ENCODE results near the gene MAGI1. TPM values are rescaled to one million over a fixed set of nuclear protein-coding genes. Genes with fewer than 3 reads are reported as not detected.

MAGI1 gene
- polyA plus RNA-seq, 3 donors, result not detected

- WGBS (ENCODE audit: insufficient coverage), result 64% methylated on average over 2 of the region's 4 CpGs
- TF ChIP-seq CTCF (IDR thresholded peaks at IDR 0.05), result no peak
- Histone ChIP-seq H3K4me2 (replicated peaks; ENCODE audit: extremely low read depth, low read length, poor library complexity, severe bottlenecking) (no peak overlapping the region), H4K20me1 (ENCODE audit: insufficient read depth, low read length) (no peaks in the 10 kb centered on the region), H3K36me3 (replicated peaks in 1 of 2; ENCODE audit: control insufficient read depth in 1 of 2, insufficient read depth in 2 of 2, low read length in 2 of 2) (no peaks in the 10 kb centered on the region), H3K4me3 (replicated peaks in 1 of 3; ENCODE audit: low read depth in 2 of 3, low read length in 3 of 3) (no peak overlapping the region), H3K27me3 (ENCODE audit: control insufficient read depth in 2 of 2, insufficient read depth in 2 of 2, low read length in 2 of 2) (no peaks in the 10 kb centered on the region), H2AFZ (ENCODE audit: insufficient read depth, low read depth, low read length, poor library complexity, severe bottlenecking) (no peak overlapping the region), H3K9ac (ENCODE audit: insufficient read depth, low read length, poor library complexity, severe bottlenecking) (no peak overlapping the region), H3K79me2 (ENCODE audit: insufficient read depth, low read length) (no peaks in the 10 kb centered on the region), H3K4me1 (ENCODE audit: control insufficient read depth in 1 of 2, insufficient read depth in 2 of 2, low read length in 2 of 2) (no peaks in the 10 kb centered on the region), H3K27ac (ENCODE audit: low read depth in 1 of 2, low read length in 2 of 2) (no peak overlapping the region), H3K9me3 (replicated peaks in 1 of 2; ENCODE audit: control insufficient read depth in 1 of 2, insufficient read depth in 1 of 2, low read length in 2 of 2) (no peaks in the 10 kb centered on the region)
- Mint-ChIP-seq H3K4me1 (peaks cover 4% of the 10 kb centered on the region), H3K4me3 (no peak overlapping the region), H3K27me3 (ENCODE audit: low read depth in 3 of 3) (peaks cover 0 to 4% (median 1%) of the 10 kb centered on the region in 3 donors), H3K36me3 (no peaks in the 10 kb centered on the region), H3K9me3 (peaks cover 0 to 4% (median 1%) of the 10 kb centered on the region in 7 donors), H3K27ac (no peak overlapping the region)
- intact Hi-C loops (cut with micrococcal nuclease), result no loop called here
- no peak for DNase-seq
These were observed 632.2 kb downstream of the MAGI1 start for GRCh38 chr3:65406470-65406869.

GRCh38 chr3:65402597-65402996, 636.1 kb downstream of the MAGI1 start:
- Histone ChIP-seq H3K9ac (ENCODE audit: insufficient read depth, low read length, poor library complexity, severe bottlenecking) (no peak overlapping the region), H3K4me1 (ENCODE audit: control insufficient read depth in 1 of 2, insufficient read depth in 2 of 2, low read length in 2 of 2) (no peaks in the 10 kb centered on the region), H3K27ac (ENCODE audit: low read depth in 1 of 2, low read length in 2 of 2) (no peak overlapping the region), H3K4me2 (replicated peaks; ENCODE audit: extremely low read depth, low read length, poor library complexity, severe bottlenecking) (no peak overlapping the region), H3K79me2 (ENCODE audit: insufficient read depth, low read length) (no peaks in the 10 kb centered on the region), H3K4me3 (replicated peaks in 1 of 3; ENCODE audit: low read depth in 2 of 3, low read length in 3 of 3) (no peak overlapping the region), H4K20me1 (ENCODE audit: insufficient read depth, low read length) (no peaks in the 10 kb centered on the region), H3K27me3 (ENCODE audit: control insufficient read depth in 2 of 2, insufficient read depth in 2 of 2, low read length in 2 of 2) (no peaks in the 10 kb centered on the region), H3K9me3 (replicated peaks in 1 of 2; ENCODE audit: control insufficient read depth in 1 of 2, insufficient read depth in 1 of 2, low read length in 2 of 2) (no peaks in the 10 kb centered on the region), H3K36me3 (replicated peaks in 1 of 2; ENCODE audit: control insufficient read depth in 1 of 2, insufficient read depth in 2 of 2, low read length in 2 of 2) (no peaks in the 10 kb centered on the region), H2AFZ (ENCODE audit: insufficient read depth, low read depth, low read length, poor library complexity, severe bottlenecking) (no peak overlapping the region)
- Mint-ChIP-seq H3K36me3 (no peaks in the 10 kb centered on the region), H3K4me3 (no peak overlapping the region), H3K27ac (no peak overlapping the region), H3K9me3 (peaks cover 0 to 4% (median 0%) of the 10 kb centered on the region in 7 donors), H3K27me3 (ENCODE audit: low read depth in 3 of 3) (peaks cover 1 to 4% (median 1%) of the 10 kb centered on the region in 3 donors), H3K4me1 (peaks cover 4% of the 10 kb centered on the region)
- no peak for DNase-seq
- TF ChIP-seq CTCF (IDR thresholded peaks at IDR 0.05), result no peak
- intact Hi-C loops (cut with micrococcal nuclease), result no loop called here
- WGBS (ENCODE audit: insufficient coverage), result 80% methylated on average over 5 of the region's 7 CpGs

Measured in CD14-positive monocyte (primary cell).